ENCODE measurements around the gene SLC1A4. TPM values are rescaled to one million over a fixed set of nuclear protein-coding genes. Genes with fewer than 3 reads are reported as not detected.

Gene SLC1A4
- total and polyA plus RNA-seq, 10 of the 15 experiments (the other 5 are each of a cell fraction or from before 2014, with no cell fraction given): 10.8 to 43.2 (median 27.7) TPM

DNA sequence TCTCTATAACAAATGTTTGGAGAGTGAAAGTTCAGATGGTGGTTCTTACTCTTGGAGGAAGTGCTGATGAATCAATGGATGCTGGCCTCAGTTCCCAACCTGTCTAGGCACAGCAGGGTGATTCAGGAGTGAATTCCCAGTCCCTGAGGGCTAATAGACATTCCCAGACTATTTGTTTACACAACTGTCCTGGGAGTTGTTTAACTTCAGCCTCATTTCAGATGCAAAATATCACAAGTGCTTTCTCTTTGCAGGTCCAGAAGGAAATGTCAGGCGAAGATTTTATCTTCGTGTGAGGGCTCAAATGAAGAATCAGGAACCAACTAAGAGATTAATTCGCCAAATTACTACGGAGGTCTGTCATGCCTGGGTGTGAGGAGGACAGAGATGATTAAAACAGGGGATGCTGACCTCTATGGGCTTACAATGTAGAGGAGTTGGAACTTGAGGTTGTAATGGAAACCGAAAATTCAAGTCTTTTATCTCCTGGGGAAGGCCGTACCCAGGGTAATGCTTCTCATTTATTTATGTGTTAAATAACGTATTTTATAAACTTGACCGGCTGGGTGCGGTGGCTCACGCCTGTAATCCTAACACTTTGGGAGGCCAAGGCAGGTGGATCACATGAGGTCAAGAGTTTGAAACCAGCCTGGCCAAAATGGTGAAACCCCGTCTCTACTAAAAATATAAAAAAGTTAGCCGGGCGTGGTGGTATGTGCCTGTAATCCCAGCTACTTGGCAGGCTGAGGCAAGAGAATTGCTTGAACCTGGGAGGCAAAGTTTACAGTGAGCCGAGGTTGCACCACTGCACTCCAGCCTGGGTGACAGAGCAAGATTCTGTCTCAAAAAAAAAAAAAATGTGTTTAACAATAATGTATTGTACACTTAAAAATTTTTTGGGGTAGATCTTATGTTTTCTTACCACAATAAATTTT lies 38.7 kb upstream of the SLC1A4 start (continued):
- TF ChIP-seq, protein P1, sequence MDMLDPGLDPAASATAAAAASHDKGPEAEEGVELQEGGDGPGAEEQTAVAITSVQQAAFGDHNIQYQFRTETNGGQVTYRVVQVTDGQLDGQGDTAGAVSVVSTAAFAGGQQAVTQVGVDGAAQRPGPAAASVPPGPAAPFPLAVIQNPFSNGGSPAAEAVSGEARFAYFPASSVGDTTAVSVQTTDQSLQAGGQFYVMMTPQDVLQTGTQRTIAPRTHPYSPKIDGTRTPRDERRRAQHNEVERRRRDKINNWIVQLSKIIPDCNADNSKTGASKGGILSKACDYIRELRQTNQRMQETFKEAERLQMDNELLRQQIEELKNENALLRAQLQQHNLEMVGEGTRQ (IDR thresholded peaks at IDR 0.05; ENCODE audit: borderline replicate concordance, low read depth, low read length): no peak
- TF ChIP-seq, protein P2, sequence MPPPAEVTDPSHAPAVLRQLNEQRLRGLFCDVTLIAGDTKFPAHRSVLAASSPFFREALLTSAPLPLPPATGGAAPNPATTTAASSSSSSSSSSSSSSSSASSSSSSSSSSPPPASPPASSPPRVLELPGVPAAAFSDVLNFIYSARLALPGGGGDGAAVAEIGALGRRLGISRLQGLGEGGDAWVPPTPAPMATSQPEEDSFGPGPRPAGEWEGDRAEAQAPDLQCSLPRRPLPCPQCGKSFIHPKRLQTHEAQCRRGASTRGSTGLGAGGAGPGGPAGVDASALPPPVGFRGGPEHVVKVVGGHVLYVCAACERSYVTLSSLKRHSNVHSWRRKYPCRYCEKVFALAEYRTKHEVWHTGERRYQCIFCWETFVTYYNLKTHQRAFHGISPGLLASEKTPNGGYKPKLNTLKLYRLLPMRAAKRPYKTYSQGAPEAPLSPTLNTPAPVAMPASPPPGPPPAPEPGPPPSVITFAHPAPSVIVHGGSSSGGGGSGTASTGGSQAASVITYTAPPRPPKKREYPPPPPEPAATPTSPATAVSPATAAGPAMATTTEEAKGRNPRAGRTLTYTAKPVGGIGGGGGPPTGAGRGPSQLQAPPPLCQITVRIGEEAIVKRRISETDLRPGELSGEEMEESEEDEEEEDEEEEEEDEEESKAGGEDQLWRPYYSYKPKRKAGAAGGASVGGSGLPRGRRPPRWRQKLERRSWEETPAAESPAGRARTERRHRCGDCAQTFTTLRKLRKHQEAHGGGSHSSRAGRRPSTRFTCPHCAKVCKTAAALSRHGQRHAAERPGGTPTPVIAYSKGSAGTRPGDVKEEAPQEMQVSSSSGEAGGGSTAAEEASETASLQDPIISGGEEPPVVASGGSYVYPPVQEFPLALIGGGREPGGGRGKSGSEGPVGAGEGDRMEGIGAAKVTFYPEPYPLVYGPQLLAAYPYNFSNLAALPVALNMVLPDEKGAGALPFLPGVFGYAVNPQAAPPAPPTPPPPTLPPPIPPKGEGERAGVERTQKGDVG (CRISPR knock-in tag; IDR thresholded peaks at IDR 0.05): no peak
- TF ChIP-seq, protein P3, sequence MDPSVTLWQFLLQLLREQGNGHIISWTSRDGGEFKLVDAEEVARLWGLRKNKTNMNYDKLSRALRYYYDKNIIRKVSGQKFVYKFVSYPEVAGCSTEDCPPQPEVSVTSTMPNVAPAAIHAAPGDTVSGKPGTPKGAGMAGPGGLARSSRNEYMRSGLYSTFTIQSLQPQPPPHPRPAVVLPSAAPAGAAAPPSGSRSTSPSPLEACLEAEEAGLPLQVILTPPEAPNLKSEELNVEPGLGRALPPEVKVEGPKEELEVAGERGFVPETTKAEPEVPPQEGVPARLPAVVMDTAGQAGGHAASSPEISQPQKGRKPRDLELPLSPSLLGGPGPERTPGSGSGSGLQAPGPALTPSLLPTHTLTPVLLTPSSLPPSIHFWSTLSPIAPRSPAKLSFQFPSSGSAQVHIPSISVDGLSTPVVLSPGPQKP (IDR thresholded peaks at IDR 0.05; ENCODE audit: low read depth, low read length): no peak
- TF ChIP-seq, protein P4, sequence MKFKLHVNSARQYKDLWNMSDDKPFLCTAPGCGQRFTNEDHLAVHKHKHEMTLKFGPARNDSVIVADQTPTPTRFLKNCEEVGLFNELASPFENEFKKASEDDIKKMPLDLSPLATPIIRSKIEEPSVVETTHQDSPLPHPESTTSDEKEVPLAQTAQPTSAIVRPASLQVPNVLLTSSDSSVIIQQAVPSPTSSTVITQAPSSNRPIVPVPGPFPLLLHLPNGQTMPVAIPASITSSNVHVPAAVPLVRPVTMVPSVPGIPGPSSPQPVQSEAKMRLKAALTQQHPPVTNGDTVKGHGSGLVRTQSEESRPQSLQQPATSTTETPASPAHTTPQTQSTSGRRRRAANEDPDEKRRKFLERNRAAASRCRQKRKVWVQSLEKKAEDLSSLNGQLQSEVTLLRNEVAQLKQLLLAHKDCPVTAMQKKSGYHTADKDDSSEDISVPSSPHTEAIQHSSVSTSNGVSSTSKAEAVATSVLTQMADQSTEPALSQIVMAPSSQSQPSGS (IDR thresholded peaks at IDR 0.05; ENCODE audit: low read length): no peak
- TF ChIP-seq NFYB (IDR thresholded peaks at IDR 0.05; ENCODE audit: insufficient read depth, low read depth, low read length) (no peak), ZNF622 (IDR thresholded peaks at IDR 0.05) (no peak), SMAD5 (IDR thresholded peaks at IDR 0.05; ENCODE audit: low read depth) (no peak), EZH2 (IDR thresholded peaks at IDR 0.05; ENCODE audit: borderline replicate concordance, control insufficient read depth, low read depth, low read length) (no peak), SMC3 (IDR thresholded peaks at IDR 0.05; ENCODE audit: borderline replicate concordance, low read length) (no peak)

Data from GM12878 (cell line).